Left lung (tissue), 10 donors: Measurements from ENCODE around the gene AQP12A. TPM values are rescaled to one million over a fixed set of nuclear protein-coding genes. Genes with fewer than 3 reads are reported as not detected.

Experiments used
- ATAC-seq: fragments of 200-7000 bp; cut with Tn5 transposase; one replicate; pipeline ENCODE4 v1.9.1; 2020; ENCODE audit warnings: moderate library complexity
- DNase-seq, 4 donors: peaks; one replicate each; pipeline ENCODE4 v3.0.0-alpha.2; 2013 to 2020
- H3K27ac ChIP-seq, 2 donors: fragments of 200-600 bp; sonication (generic) in 1 of 2; one replicate each; pipeline versions ENCODE4 v1.5.0 to v1.8.0; 2020 to 2021
- H3K27me3 ChIP-seq, 2 donors: fragments of 200-600 bp; sonication (generic) in 1 of 2; one replicate each; pipeline versions ENCODE4 v1.5.0 to v1.8.0; 2020 to 2021
- H3K36me3 ChIP-seq, 2 donors: fragments of 200-600 bp; sonication (generic) in 1 of 2; one replicate each; pipeline versions ENCODE4 v1.5.0 to v1.8.0; 2020 to 2021
- H3K4me1 ChIP-seq, 2 donors: fragments of 200-600 bp; one replicate each; pipeline ENCODE4 v1.8.0; 2021
- H3K4me3 ChIP-seq, 2 donors: fragments of 200-600 bp; sonication (generic) in 1 of 2; one replicate each; pipeline versions ENCODE4 v1.5.0 to v1.8.0; 2020 to 2021; ENCODE audit warnings: mild to moderate bottlenecking in 1 of 2
- H3K9me3 ChIP-seq, 2 donors: fragments of 200-600 bp; sonication (generic) in 1 of 2; one replicate each; pipeline versions ENCODE4 v1.5.0 to v1.8.0; 2020 to 2021
- intact Hi-C, 2 donors: fragments of 100-400 bp; cut with DNase I; formaldehyde crosslinking; loops; one replicate each; pipeline versions ENCODE4 v1.11.2 to v1.14.2; 2022
- polyA plus RNA-seq, 6 donors: library from polyadenylated mRNA; unstranded; fragments of 120-200 nt; gene quantifications; one replicate each; pipeline ENCODE4 v1.2.1, GENCODE V29; 2013; ENCODE audit not compliant: insufficient read length in 6 of 6
- total RNA-seq, 2 donors: library from RNA; stranded (reverse); fragmentation: NEBNext Ultra II Directional; extraction: Animal tissue kit (Norgen Biotek cat#: 25700); gene quantifications; one replicate each; pipeline ENCODE4 v1.2.1, GENCODE V29; 2021
- TF ChIP-seq, protein P1 (sequence below), 2 donors: fragments of 200-600 bp; sonication (generic) in 1 of 2; IDR thresholded peaks; one replicate each; pipeline versions ENCODE4 v1.5.0 to v1.8.0; 2021; ENCODE audit warnings: antibody characterized with exemption in 2 of 2
- donor health status: DM: no; HTN: yes; CAD: no.
- donor health status: DM: no; HTN: no; CAD: no.

Gene AQP12A
- total and polyA plus RNA-seq, 8 donors = not detected

- Histone ChIP-seq H3K27me3 (peaks cover 0 to 51% of the 10 kb centered on the region in 2 donors), H3K4me3 (no peak overlapping the region), H3K9me3 (no peaks in the 10 kb centered on the region), H3K27ac (no peak overlapping the region), H3K4me1 (no peaks in the 10 kb centered on the region), H3K36me3 (no peaks in the 10 kb centered on the region)
- intact Hi-C loops = no loop called here
- TF ChIP-seq, protein P1, sequence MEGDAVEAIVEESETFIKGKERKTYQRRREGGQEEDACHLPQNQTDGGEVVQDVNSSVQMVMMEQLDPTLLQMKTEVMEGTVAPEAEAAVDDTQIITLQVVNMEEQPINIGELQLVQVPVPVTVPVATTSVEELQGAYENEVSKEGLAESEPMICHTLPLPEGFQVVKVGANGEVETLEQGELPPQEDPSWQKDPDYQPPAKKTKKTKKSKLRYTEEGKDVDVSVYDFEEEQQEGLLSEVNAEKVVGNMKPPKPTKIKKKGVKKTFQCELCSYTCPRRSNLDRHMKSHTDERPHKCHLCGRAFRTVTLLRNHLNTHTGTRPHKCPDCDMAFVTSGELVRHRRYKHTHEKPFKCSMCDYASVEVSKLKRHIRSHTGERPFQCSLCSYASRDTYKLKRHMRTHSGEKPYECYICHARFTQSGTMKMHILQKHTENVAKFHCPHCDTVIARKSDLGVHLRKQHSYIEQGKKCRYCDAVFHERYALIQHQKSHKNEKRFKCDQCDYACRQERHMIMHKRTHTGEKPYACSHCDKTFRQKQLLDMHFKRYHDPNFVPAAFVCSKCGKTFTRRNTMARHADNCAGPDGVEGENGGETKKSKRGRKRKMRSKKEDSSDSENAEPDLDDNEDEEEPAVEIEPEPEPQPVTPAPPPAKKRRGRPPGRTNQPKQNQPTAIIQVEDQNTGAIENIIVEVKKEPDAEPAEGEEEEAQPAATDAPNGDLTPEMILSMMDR (IDR thresholded peaks at IDR 0.05) = no peak
- DNase-seq (peak in 2 of 4 donors; percentile 28 to 78), ATAC-seq (no peak)
Measured at GRCh38 chr2:240701091-240701735, 9.5 kb downstream of the AQP12A start.

GRCh38 chr2:240701736-240702639 lies 10.3 kb downstream of the AQP12A start:
- H3K4me1 ChIP-seq = no peaks in the 10 kb centered on the region
- no peak overlapping the region for H3K27ac ChIP-seq
- no peaks in the 10 kb centered on the region for H3K36me3 ChIP-seq
- TF ChIP-seq, protein P1 (IDR thresholded peaks at IDR 0.05) = no peak
- no peaks in the 10 kb centered on the region for H3K9me3 ChIP-seq
- H3K4me3 ChIP-seq = no peak overlapping the region
- intact Hi-C loops = no loop called here
- ATAC-seq = no peak
- peak in 1 of 4 donors; percentile 27 for DNase-seq
- H3K27me3 ChIP-seq = peaks cover 0 to 51% of the 10 kb centered on the region in 2 donors

- TF ChIP-seq, protein P1 (IDR thresholded peaks at IDR 0.05) = no peak
- no peak overlapping the region for H3K27ac ChIP-seq
- peaks cover 0 to 51% of the 10 kb centered on the region in 2 donors for H3K27me3 ChIP-seq
- ATAC-seq (no peak), DNase-seq (peak in 2 of 4 donors; percentile 18 to 45)
- H3K36me3 ChIP-seq = no peaks in the 10 kb centered on the region
- intact Hi-C loops = no loop called here
- H3K4me3 ChIP-seq = no peak overlapping the region
- H3K4me1 ChIP-seq = no peaks in the 10 kb centered on the region
- H3K9me3 ChIP-seq = no peaks in the 10 kb centered on the region
Measured at GRCh38 chr2:240702640-240703011, 11.0 kb downstream of the AQP12A start.

GRCh38 chr2:240703417-240704341 lies 12.0 kb downstream of the AQP12A start:
- H3K27ac ChIP-seq = no peak overlapping the region
- H3K4me3 ChIP-seq = no peak overlapping the region
- peaks cover 0 to 51% of the 10 kb centered on the region in 2 donors for H3K27me3 ChIP-seq
- TF ChIP-seq, protein P1 (IDR thresholded peaks at IDR 0.05) = no peak
- intact Hi-C loops = no loop called here
- ATAC-seq (no peak), DNase-seq (peak in 2 of 4 donors; percentile 29 to 58)
- no peaks in the 10 kb centered on the region for H3K4me1 ChIP-seq
- no peaks in the 10 kb centered on the region for H3K36me3 ChIP-seq
- H3K9me3 ChIP-seq = no peaks in the 10 kb centered on the region
